ENCODE measurements around the gene COMMD3. TPM values are rescaled to one million over a fixed set of nuclear protein-coding genes. Genes with fewer than 3 reads are reported as not detected.

COMMD3 gene
- total and polyA plus RNA-seq, 9 of the 15 experiments (the other 6 are each of a cell fraction or from before 2014, with no cell fraction given) = 50.7 to 217 (median 80.1) TPM

- H3K9me1 ChIP-seq (ENCODE audit: control insufficient read depth, insufficient read depth, low read length) = no peaks in the 10 kb centered on the region
- in situ Hi-C loops (cut with MboI) = no loop called here
- POLR2A ChIA-PET = no interaction called here
- TF ChIP-seq ZNF764 (CRISPR knock-in tag; IDR thresholded peaks at IDR 0.05; ENCODE audit: low read depth) (no peak), CREB3 (tag; conservative IDR thresholded peaks at IDR 0.05; ENCODE audit: low read depth) (no peak), ZNF511 (CRISPR knock-in tag; IDR thresholded peaks at IDR 0.05) (no peak), THRB (CRISPR knock-in tag; conservative IDR thresholded peaks at IDR 0.05) (no peak), SMAD4 (CRISPR knock-in tag; conservative IDR thresholded peaks at IDR 0.05) (no peak), FOXP1 (CRISPR knock-in tag; IDR thresholded peaks at IDR 0.05) (no peak), HBP1 (CRISPR knock-in tag; IDR thresholded peaks at IDR 0.05) (no peak), GTF2B (IDR thresholded peaks at IDR 0.05; ENCODE audit: extremely low read depth, insufficient read length) (no peak), FOXK1 (CRISPR knock-in tag; IDR thresholded peaks at IDR 0.05; ENCODE audit: borderline replicate concordance) (no peak), ZFP30 (CRISPR knock-in tag; IDR thresholded peaks at IDR 0.05; ENCODE audit: borderline replicate concordance) (no peak), DEAF1 (CRISPR knock-in tag; IDR thresholded peaks at IDR 0.05) (no peak), HNRNPLL (IDR thresholded peaks at IDR 0.05; ENCODE audit: low read depth, low read length, poor library complexity, severe bottlenecking) (no peak), ZNF668 (CRISPR knock-in tag; IDR thresholded peaks at IDR 0.05) (no peak)
Measured at GRCh38 chr10:22293747-22294404, 22.3 kb upstream of the COMMD3 start.

More at GRCh38 chr10:22293747-22294404, 22.3 kb upstream of the COMMD3 start:
- no TSS peak for BruUV-seq (replicated peaks)
- CTCF ChIA-PET (ENCODE audit: low intra/inter-chr PET ratio) = no interaction called here
- Histone ChIP-seq H2AFZ (ENCODE audit: low read depth, low read length) (no peak overlapping the region), H3K27ac (ENCODE audit: extremely low read depth, low read depth, low read length) (no peak overlapping the region), H3K79me2 (ENCODE audit: control insufficient read depth, insufficient read depth, low read length) (no peaks in the 10 kb centered on the region), H3K4me1 (replicated peaks in 1 of 2; ENCODE audit: control insufficient read depth in 2 of 2, insufficient read depth in 2 of 2, low read length in 2 of 2) (no peaks in the 10 kb centered on the region), H3K9me3 (replicated peaks; ENCODE audit: control insufficient read depth, insufficient read depth, low read depth, low read length) (no peaks in the 10 kb centered on the region), H3K9ac (ENCODE audit: insufficient read depth in 1 of 2, low read depth in 2 of 2, low read length in 2 of 2) (no peak overlapping the region), H4K20me1 (replicated peaks; ENCODE audit: control insufficient read depth, insufficient read depth, low read length) (no peaks in the 10 kb centered on the region), H3K36me3 (ENCODE audit: control insufficient read depth, insufficient read depth, low read length) (no peaks in the 10 kb centered on the region), H3K4me2 (ENCODE audit: insufficient read depth, low read length) (no peak overlapping the region), H3K4me3 (no peak overlapping the region), H3K27me3 (ENCODE audit: control insufficient read depth in 2 of 2, insufficient read depth in 2 of 2, low read length in 2 of 2) (no peaks in the 10 kb centered on the region)
- 23% methylated on average over 3 of the region's 3 CpGs for WGBS (ENCODE audit: insufficient coverage, low coverage, missing lambda C conversion rate)
- no peak for ATAC-seq
- DNase-seq (ENCODE audit: extremely low read depth in 1 of 4, low spot score in 3 of 4) = no peak
- intact Hi-C loops (cut with micrococcal nuclease) = no loop called here
- no peak for FAIRE-seq

Data from K562 (cell line).